Calu3 (cell line): Measurements from ENCODE around the gene PREP. TPM values are rescaled to one million over a fixed set of nuclear protein-coding genes. Genes with fewer than 3 reads are reported as not detected.
A peak's percentile ranks its signal among the peaks of the same experiment; 100 is the strongest.

Experiments
- BruUV-seq: library from RNA; stranded (reverse); fragments of 400-500 nt; replicated peaks from 2 replicates; lab custom pipeline; 2021; lab: Mats Ljungman, UMichigan
- CTCF ChIA-PET: fragments of 300-600 bp; sonication (Branson Sonifier 250); formaldehyde crosslinking; loops from one replicate; lab custom pipeline; 2022; ENCODE audit warnings: antibody characterized with exemption; lab: Charles Lee
- DNase-seq: peaks from one replicate; pipeline ENCODE4 v3.0.0; 2022
- H3K27ac Mint-ChIP-seq: one replicate; pipeline ENCODE4 v1.8.0; 2022; ENCODE audit warnings: mixed read lengths; ENCODE audit not compliant: unreplicated experiment
- H3K27me3 Mint-ChIP-seq: one replicate; pipeline ENCODE4 v1.8.0; 2022; ENCODE audit warnings: mixed read lengths; ENCODE audit not compliant: unreplicated experiment
- H3K36me3 Mint-ChIP-seq: one replicate; pipeline ENCODE4 v1.8.0; 2022; ENCODE audit warnings: mild to moderate bottlenecking, moderate library complexity, mixed read lengths; ENCODE audit not compliant: insufficient read depth, unreplicated experiment
- H3K4me1 Mint-ChIP-seq: one replicate; pipeline ENCODE4 v1.8.0; 2022; ENCODE audit warnings: mild to moderate bottlenecking, low read depth, mixed read lengths; ENCODE audit not compliant: unreplicated experiment
- H3K4me3 Mint-ChIP-seq: one replicate; pipeline ENCODE4 v1.8.0; 2022; ENCODE audit warnings: mild to moderate bottlenecking, low read depth, moderate library complexity, mixed read lengths; ENCODE audit not compliant: unreplicated experiment
- H3K9me3 Mint-ChIP-seq: one replicate; pipeline ENCODE4 v1.8.0; 2022; ENCODE audit warnings: low read depth, mixed read lengths; ENCODE audit not compliant: unreplicated experiment
- CTCF ChIP-seq: fragments of 200-600 bp; IDR thresholded peaks from one replicate; pipeline ENCODE4 v1.8.0; 2022; ENCODE audit warnings: antibody characterized with exemption; ENCODE audit not compliant: unreplicated experiment
- intact Hi-C: fragments of 100-400 bp; cut with micrococcal nuclease; formaldehyde crosslinking; loops from one replicate; pipeline ENCODE4 v1.10.0; 2022; ENCODE audit not compliant: unreplicated experiment
- total RNA-seq: library from RNA; stranded (reverse); gene quantifications from 2 replicates; pipeline ENCODE4 v1.2.3, GENCODE V29; 2022

Gene PREP
- total RNA-seq, 1 experiment from 2014 or later: 70.4 TPM

DNA sequence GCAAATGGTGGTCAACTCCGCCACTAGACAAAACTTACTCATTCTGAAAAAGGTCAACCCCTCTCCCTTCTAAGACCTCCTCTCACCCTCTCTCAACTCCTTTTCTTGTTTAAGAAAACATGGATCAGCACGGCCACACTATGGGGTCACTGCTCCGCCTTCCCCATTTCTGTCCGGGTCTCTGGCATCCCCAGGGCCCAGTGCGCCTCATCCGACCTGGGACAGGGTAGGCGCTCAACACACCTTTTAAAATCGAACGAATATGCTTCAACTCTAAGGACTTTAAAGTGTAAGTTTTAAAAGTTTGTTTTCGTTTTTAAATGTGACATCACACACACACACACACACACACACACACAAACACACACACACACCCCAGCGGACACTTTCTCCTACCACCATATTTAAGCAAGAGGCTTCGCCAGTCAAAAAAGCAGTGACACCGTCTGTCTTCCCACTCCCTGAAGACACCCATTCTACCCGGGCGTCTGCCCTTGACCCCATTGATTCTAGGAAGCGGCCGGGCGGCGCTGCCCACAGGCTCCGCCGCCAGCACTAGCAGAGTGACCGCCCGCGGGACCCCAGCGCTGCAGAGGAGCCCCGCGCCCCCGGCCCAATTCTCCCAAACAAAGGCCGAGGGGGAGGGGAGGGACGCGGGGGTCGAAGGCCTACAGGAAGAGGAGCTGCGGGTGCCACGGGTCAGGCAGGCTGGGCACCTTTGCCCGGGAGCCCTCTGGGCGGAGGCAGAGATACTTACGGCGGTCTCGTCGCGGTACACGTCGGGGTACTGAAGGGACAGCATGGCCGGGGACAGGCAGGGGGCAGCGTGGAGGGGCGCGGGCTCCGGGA lies 568 bp downstream of the PREP start:
- BruUV-seq: no TSS peak

DNA sequence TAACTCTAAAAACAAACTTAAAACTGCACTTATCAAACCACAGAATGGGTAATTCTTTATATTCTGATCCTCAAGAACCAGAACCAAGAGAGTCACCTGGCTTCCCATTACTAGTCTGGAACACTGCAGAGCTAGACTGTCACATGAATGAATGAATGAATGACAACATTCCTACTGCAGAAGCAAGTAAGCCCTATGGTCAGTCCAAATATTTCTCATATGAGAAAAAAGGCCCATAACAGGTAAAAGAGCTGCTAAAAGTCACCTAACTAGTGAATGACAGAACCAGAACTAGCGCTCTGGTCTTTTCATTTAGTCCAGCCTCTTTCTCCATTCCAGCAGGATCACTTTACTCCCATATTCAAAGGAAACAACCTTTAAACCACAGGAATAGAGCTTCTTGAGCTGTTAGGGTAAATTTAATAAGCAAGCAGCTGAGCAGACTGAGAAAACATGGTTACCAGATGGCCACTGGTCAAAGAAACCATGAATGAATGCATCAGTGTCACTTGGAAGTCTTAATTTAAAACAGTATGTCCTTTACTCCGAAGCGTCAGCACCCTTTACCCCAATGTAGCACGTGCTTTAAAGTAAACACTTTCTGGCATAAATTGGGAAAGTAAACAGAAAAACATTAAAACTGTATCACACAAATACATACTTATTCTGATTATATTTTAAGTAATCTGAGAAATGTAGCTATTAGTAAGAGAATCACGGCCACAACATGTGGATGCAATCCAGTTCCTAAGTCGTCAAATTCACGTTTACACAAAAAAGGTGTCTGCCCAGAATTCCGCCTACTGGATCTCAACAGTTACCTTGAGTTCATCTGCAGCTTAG lies 1.4 kb downstream of the PREP start:
- intact Hi-C loops: loop anchor here (1.0 kb wide), 1 partner anchor 29 kb away; no protein-coding TSS in a partner anchor
- DNase-seq: no peak
- peak overlapping the region; percentile 99 for H3K4me3 Mint-ChIP-seq
- CTCF ChIA-PET: interaction anchor here (1.2 kb wide), 1 partner anchor 29 kb away, joined by 6 read pairs; no protein-coding TSS in a partner anchor
- no peaks in the 10 kb centered on the region for H3K27me3 Mint-ChIP-seq
- peaks cover 46% of the 10 kb centered on the region for H3K4me1 Mint-ChIP-seq
- peaks cover 39% of the 10 kb centered on the region for H3K36me3 Mint-ChIP-seq
- peak overlapping the region; percentile 78 for H3K27ac Mint-ChIP-seq
- TF ChIP-seq CTCF: no peak
- H3K9me3 Mint-ChIP-seq: no peaks in the 10 kb centered on the region
- BruUV-seq: TSS peak; percentile 49

More for the DNA sequence above, 568 bp downstream of the PREP start:
- no peak for TF ChIP-seq CTCF
- H3K4me1 Mint-ChIP-seq: peaks cover 46% of the 10 kb centered on the region
- intact Hi-C loops: loop anchor here (1.0 kb wide), 1 partner anchor 30 kb away; no protein-coding TSS in a partner anchor
- DNase-seq: peak; percentile 9
- peak overlapping the region; percentile 78 for H3K27ac Mint-ChIP-seq
- peak overlapping the region; percentile 99 for H3K4me3 Mint-ChIP-seq
- H3K27me3 Mint-ChIP-seq: no peaks in the 10 kb centered on the region
- H3K36me3 Mint-ChIP-seq: peaks cover 33% of the 10 kb centered on the region
- CTCF ChIA-PET: interaction anchor here (0.6 to 1.2 kb wide), 8 partner anchors 27 to 315 kb away, joined by 3 to 7 read pairs (median 4); no protein-coding TSS in a partner anchor
- H3K9me3 Mint-ChIP-seq: no peaks in the 10 kb centered on the region

DNA sequence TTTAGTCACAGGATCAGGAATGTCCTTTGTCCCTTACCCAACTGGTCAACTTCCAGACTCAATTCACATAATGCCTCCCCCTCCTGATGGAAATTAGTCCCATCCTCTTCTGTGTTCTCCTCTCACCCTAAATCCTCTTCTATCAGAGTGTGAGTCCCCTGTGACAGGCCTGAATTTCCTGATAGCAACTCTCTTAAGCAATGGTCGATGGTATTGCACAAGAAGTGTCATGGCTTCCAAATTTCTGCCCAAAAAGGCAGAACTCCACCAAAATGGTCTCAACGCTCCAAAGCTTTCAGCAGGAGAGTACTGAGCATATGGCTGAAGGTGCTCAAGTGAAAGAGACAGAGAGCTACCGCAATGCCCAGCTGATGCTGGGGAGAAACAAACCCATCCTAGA lies 2.4 kb downstream of the PREP start:
- CTCF ChIA-PET: interaction anchor here (0.5 to 1.2 kb wide), 4 partner anchors 8 to 84 kb away, joined by 3 to 6 read pairs (median 3); no protein-coding TSS in a partner anchor
- TF ChIP-seq CTCF: no peak
- no TSS peak for BruUV-seq
- intact Hi-C loops: no loop called here
- Mint-ChIP-seq H3K9me3 (no peaks in the 10 kb centered on the region), H3K27ac (peak overlapping the region; percentile 78), H3K27me3 (no peaks in the 10 kb centered on the region), H3K36me3 (peaks cover 49% of the 10 kb centered on the region), H3K4me1 (peaks cover 46% of the 10 kb centered on the region), H3K4me3 (peak overlapping the region; percentile 99)
- no peak for DNase-seq

GRCh38 chr6:105398859-105399258 lies 4.0 kb downstream of the PREP start:
- BruUV-seq: no TSS peak
- intact Hi-C loops: no loop called here
- CTCF ChIA-PET: interaction anchor here (0.6 to 1.6 kb wide), 3 partner anchors 11 to 332 kb away, joined by 3 to 5 read pairs (median 4); no protein-coding TSS in a partner anchor
- Mint-ChIP-seq H3K27me3 (no peaks in the 10 kb centered on the region), H3K4me1 (peaks cover 38% of the 10 kb centered on the region), H3K27ac (no peak overlapping the region), H3K4me3 (peak overlapping the region; percentile 99), H3K9me3 (no peaks in the 10 kb centered on the region), H3K36me3 (peaks cover 51% of the 10 kb centered on the region)
- TF ChIP-seq CTCF: no peak
- DNase-seq: no peak
